GM18505 (cell line): ENCODE data around the gene TMEM185A.
A peak's percentile ranks its signal among the peaks of the same experiment; 100 is the strongest.
"Not testable (repeated sequence)": the region's sequence is repeated elsewhere in the genome, so short reads cannot be mapped to it uniquely, and the experiment has no call there.

Source experiments
- ATAC-seq: cut with Tn5 transposase; IDR thresholded peaks from one replicate; pipeline ENCODE4 v1.9.1; 2021; ENCODE audit not compliant: unreplicated experiment
- POLR2A ChIP-seq: IDR thresholded peaks from 4 replicates; pipeline ENCODE4 v1.6.1; 2011; ENCODE audit warnings: borderline replicate concordance; ENCODE audit not compliant: insufficient read depth, insufficient read length; ENCODE audit errors: extremely low read depth

The TMEM185A gene

GRCh38 chrX:149631234-149632165 lies at the start of gene TMEM185A:
Gene TMEM185A (minus strand): TSS chrX:149631792. CDS start chrX:149631580, 212 bp downstream.
- peak; percentile 87 for ATAC-seq
- TF ChIP-seq POLR2A, result peak; percentile 68

- TF ChIP-seq POLR2A, result no peak
- no peak for ATAC-seq
Observed at GRCh38 chrX:149681182-149681581, 49.6 kb upstream of the TMEM185A start.

GRCh38 chrX:149679164-149679678 lies 47.6 kb upstream of the TMEM185A start:
- ATAC-seq, result not testable (repeated sequence)

- ATAC-seq, result not testable (repeated sequence)
Observed at GRCh38 chrX:149675554-149675953, 44.0 kb upstream of the TMEM185A start.

GRCh38 chrX:149675088-149675487 lies 43.5 kb upstream of the TMEM185A start:
- ATAC-seq, result not testable (repeated sequence)

DNA sequence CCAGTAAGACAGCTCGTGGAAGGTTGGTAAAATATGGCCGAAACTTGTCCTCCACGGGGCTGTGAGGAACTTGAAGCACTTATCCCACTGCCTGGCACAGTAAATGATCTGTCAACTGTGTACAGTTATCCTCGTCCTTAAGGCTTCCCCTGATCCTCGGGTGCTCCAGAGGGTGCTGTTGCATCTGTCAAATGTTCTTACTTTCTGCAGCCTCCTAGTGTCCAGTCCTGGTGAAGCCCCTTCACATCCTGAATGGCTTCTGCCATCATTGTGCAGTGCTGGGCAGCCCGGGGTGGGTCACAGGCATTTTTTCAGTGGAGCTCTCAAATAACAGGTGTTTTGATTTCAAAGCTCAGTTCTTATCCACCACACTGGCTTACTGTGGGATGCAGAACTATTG lies 29.0 kb upstream of the TMEM185A start:
- ATAC-seq, result not testable (repeated sequence)

- not testable (repeated sequence) for ATAC-seq
Observed at GRCh38 chrX:149656260-149656884, 24.8 kb upstream of the TMEM185A start.

DNA sequence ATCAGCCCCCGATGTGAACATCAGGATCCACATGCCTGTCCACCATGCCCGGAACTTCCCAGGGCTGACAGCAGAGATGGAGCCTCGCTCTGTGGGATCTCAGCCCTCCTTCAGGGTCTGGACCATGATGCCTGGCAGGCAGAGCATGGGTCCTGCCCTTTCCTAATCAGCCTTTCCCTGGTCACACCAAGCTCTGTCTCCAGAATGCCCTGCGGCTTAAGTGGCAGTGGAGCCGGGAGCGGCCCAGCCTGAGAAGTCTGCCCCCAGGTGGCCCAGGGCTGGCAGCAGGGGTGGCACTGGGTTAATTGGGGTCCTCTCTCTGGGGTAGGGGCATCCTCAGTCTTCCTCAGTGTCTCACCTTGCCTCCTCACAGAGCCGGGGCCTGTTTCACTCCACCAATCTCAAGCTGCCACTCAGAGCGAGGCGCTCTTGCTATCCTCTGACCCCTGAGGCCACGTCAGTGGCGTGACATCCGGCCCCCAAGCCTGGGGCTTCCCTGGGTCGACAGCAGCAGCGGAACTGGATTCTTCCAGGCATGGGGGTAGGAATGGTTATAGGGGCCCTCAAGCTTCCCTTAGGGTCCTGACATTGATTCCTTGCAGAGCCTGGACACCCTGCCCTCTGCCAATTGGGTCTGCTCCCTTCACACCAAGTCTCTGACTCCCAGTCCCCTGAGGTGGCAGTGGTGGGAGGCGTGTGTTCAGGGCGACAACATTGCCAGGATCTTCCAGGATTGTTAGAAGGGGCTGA lies 20.8 kb upstream of the TMEM185A start:
- TF ChIP-seq POLR2A, result no peak
- ATAC-seq, result no peak

DNA sequence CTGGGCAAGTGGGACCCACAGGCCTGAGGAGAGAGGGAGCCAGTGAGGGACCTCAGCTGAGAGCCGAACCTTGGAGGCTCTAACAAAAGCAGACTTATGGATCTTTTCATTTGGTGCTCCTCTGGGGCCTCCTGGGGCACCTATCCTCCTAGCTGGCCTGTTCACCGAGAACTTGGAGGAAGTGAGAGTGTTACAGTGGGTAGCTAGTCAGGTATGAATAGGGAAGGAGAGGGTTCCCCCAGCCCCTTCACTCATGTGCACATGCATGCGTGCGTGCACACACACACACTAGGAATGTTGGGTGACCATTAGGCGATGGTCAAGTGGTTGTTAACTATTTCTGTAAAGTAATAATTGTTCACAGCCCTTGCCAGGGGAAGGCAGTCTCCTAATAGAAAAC lies 18.6 kb upstream of the TMEM185A start:
- TF ChIP-seq POLR2A, result no peak
- ATAC-seq, result peak; percentile 54

- ATAC-seq, result no peak
- TF ChIP-seq POLR2A, result no peak
Observed at GRCh38 chrX:149648932-149649331, 17.3 kb upstream of the TMEM185A start.

DNA sequence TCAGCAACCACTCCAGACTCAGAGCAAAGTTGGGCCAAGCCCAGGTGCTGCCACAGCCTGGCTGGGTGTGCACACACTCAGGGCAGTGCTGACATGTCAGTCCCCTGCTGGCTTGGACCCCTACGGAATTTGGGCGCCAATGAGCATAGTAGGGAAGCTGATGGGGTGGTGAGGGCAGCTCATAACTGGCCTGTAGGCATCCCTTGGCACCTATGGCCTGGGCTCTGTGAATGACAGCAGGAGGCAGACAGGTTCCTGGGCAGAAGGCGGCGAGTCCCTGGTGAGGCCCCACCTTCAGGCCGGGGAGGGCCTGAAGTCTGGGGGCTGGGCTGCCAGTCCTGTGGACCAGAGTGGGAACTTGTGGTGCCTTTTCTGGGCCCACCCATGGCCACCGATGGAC lies 15.9 kb upstream of the TMEM185A start:
- TF ChIP-seq POLR2A, result no peak

GRCh38 chrX:149643496-149643895 lies 11.9 kb upstream of the TMEM185A start:
- no peak for ATAC-seq
- no peak for TF ChIP-seq POLR2A

More for the DNA sequence above, 15.9 kb upstream of the TMEM185A start:
- ATAC-seq, result no peak

DNA sequence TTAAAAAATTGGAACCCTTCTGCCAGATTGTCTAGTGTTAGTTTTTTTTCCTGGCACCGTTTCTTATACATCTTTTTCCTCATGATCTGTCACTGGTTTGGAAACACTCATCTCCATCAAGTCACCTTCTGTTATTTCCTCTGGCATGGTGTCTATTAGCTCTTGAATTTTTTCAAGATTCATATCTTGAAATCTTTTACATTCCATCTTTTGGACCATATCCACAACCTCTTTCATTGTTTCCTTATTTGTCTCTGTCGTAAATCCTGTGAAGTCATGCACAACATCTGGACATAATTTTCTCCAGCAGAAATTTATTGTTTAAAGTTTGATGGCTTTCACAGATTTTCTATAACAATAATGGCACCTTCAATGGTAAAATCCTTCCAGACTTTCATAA lies 10.2 kb upstream of the TMEM185A start:
- no peak for TF ChIP-seq POLR2A
- ATAC-seq, result no peak

- TF ChIP-seq POLR2A, result no peak
Observed at GRCh38 chrX:149641432-149641831, 9.8 kb upstream of the TMEM185A start.

DNA sequence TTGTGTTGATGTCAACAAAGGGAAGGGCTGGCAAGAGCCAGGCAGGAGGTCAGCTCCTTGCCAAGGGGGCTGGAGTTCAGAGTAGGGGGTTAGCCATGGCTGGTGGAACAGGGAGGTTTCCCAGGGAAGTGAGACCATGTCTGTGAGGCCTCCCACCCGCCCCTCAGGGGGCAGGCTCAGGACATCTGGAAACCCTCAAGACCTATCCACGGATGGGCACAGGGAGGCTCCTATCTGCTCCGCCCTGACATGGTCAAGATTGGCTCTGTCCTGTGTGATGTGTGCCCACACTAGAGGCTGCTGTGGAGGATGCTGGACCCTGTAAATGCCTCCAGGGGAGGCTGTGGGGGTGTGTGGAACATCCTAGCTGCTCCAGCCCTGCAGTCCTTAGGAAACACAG lies 8.0 kb upstream of the TMEM185A start:
- TF ChIP-seq POLR2A, result no peak
- no peak for ATAC-seq

More at GRCh38 chrX:149641432-149641831, 9.8 kb upstream of the TMEM185A start:
- ATAC-seq, result no peak
